Spleen (tissue), 7 donors: ENCODE data around the gene TSC22D2.

Experiments
- POLR2A ChIP-seq, 3 donors: fragments of 450-650 bp; IDR thresholded peaks; one replicate each; pipeline ENCODE4 v1.5.1; 2017; ENCODE audit warnings: antibody characterized with exemption in 3 of 3, mild to moderate bottlenecking in 1 of 3
- TF ChIP-seq, protein P1 (sequence below), 11 experiments: fragments of 200-600 bp in 7 of 11; fragments of 450-650 bp in 4 of 11; sonication (generic) in 4 of 11; IDR thresholded peaks in 8 of 11; conservative IDR thresholded peaks in 3 of 11; 1 replicate in 7 of 11; 2 replicates in 4 of 11; pipeline versions ENCODE4 v1.4.0 to v1.8.0; 2016 to 2021; ENCODE audit warnings: antibody characterized with exemption in 11 of 11, inconsistent platforms in 4 of 11, mild to moderate bottlenecking in 1 of 11
- donor health status: DM: no; HTN: no; CAD: no; lungs with moderate emphysema.
- donor health status: DM: no; HTN: no; CAD: no.
- donor health status: DM: no; HTN: no; CAD: no.

DNA sequence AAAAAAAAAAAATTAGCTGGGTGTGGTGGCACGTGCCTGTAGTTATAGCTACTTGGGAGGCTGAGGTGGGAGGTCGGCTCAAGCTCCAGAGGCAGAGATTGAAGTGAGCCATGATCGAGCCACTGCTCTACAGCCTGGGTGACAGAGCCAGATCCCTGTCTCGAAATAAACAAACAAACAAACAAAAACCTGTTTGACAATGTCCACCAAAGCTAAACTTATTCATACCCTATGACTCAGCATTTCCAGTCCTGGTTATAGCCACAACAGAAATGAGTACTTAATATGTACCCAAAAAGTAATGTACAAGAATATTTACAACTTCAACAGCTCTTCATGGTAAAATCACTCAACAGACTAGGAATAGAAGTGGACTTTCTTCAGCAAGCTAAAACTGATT, 107.1 kb downstream of the TSC22D2 start:
- TF ChIP-seq, protein P1, sequence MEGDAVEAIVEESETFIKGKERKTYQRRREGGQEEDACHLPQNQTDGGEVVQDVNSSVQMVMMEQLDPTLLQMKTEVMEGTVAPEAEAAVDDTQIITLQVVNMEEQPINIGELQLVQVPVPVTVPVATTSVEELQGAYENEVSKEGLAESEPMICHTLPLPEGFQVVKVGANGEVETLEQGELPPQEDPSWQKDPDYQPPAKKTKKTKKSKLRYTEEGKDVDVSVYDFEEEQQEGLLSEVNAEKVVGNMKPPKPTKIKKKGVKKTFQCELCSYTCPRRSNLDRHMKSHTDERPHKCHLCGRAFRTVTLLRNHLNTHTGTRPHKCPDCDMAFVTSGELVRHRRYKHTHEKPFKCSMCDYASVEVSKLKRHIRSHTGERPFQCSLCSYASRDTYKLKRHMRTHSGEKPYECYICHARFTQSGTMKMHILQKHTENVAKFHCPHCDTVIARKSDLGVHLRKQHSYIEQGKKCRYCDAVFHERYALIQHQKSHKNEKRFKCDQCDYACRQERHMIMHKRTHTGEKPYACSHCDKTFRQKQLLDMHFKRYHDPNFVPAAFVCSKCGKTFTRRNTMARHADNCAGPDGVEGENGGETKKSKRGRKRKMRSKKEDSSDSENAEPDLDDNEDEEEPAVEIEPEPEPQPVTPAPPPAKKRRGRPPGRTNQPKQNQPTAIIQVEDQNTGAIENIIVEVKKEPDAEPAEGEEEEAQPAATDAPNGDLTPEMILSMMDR (IDR thresholded peaks at IDR 0.05 in 8 of 11, conservative IDR thresholded peaks at IDR 0.05 in 3 of 11): no peak
- no peak for TF ChIP-seq POLR2A (IDR thresholded peaks at IDR 0.05)
